D721Med (cell line): ENCODE results near the gene ANO10.
"Not testable (repeated sequence)": the region's sequence is repeated elsewhere in the genome, so short reads cannot be mapped to it uniquely, and the experiment has no call there.

Experiments used
- DNase-seq: peaks from one replicate; pipeline ENCODE4 v3.0.0; 2011; ENCODE audit warnings: low spot score; ENCODE audit not compliant: insufficient read length
- FAIRE-seq: peaks from 2 replicates; lab custom pipeline; 2011; peaks lifted over from hg19 to GRCh38; lab: Jason Lieb, UNC
- CTCF ChIP-seq: IDR thresholded peaks from 2 replicates; pipeline ENCODE4 v1.5.1; 2012; ENCODE audit warnings: mild to moderate bottlenecking, control low read depth; ENCODE audit not compliant: insufficient read depth; ENCODE audit errors: missing control alignments

The ANO10 gene

GRCh38 chr3:43461345-43461744 lies 160.5 kb downstream of the ANO10 start:
- DNase-seq = no peak
- no peak for TF ChIP-seq CTCF
- FAIRE-seq = no peak

- DNase-seq, FAIRE-seq: not testable (repeated sequence)
Measured at GRCh38 chr3:43457038-43457437, 164.8 kb downstream of the ANO10 start.

GRCh38 chr3:43455233-43455632 lies 166.6 kb downstream of the ANO10 start:
- DNase-seq = no peak
- no peak for FAIRE-seq

GRCh38 chr3:43453981-43454380 lies 167.8 kb downstream of the ANO10 start:
- DNase-seq = no peak
- no peak for TF ChIP-seq CTCF
- FAIRE-seq = no peak

More at GRCh38 chr3:43455233-43455632, 166.6 kb downstream of the ANO10 start:
- TF ChIP-seq CTCF = no peak

GRCh38 chr3:43451670-43452254 lies 170.0 kb downstream of the ANO10 start:
- DNase-seq (no peak), FAIRE-seq (no peak)
- no peak for TF ChIP-seq CTCF

- no peak for DNase-seq
- no peak for TF ChIP-seq CTCF
- no peak for FAIRE-seq
Measured at GRCh38 chr3:43448098-43448497, 173.7 kb downstream of the ANO10 start.

GRCh38 chr3:43445820-43446219 lies 176.0 kb downstream of the ANO10 start:
- FAIRE-seq (no peak), DNase-seq (no peak)
- TF ChIP-seq CTCF = no peak
